Measurements from ENCODE around the gene QRICH1.

DNA sequence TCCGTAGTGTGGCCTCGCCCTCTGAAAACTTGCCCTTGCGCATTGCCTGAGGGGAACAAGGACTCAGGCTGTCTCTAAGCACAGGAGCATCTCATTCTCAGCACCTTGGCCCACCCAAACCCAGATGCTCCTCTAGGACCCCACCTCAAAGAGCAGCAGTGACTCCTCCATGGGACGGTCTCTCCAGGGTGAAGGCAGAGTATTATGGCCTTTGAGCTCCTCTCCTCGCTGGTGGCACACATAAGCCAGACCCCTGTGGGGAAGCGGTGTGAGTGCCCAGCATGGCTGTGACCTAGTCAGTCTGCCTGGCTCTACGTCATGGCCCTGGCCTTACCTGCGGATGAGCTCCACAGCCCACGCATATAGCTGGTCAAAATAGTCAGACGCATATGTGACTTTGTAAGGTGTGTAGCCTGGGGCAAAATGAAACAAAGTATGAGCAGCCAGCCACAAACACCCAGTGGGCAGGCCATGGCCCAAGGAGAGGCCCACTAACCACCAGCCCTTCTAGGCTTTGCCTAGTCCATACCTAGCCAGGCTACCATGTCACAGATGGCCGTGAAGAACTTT, 6.3 kb upstream of the QRICH1 start:
- TF ChIP-seq, protein P1, sequence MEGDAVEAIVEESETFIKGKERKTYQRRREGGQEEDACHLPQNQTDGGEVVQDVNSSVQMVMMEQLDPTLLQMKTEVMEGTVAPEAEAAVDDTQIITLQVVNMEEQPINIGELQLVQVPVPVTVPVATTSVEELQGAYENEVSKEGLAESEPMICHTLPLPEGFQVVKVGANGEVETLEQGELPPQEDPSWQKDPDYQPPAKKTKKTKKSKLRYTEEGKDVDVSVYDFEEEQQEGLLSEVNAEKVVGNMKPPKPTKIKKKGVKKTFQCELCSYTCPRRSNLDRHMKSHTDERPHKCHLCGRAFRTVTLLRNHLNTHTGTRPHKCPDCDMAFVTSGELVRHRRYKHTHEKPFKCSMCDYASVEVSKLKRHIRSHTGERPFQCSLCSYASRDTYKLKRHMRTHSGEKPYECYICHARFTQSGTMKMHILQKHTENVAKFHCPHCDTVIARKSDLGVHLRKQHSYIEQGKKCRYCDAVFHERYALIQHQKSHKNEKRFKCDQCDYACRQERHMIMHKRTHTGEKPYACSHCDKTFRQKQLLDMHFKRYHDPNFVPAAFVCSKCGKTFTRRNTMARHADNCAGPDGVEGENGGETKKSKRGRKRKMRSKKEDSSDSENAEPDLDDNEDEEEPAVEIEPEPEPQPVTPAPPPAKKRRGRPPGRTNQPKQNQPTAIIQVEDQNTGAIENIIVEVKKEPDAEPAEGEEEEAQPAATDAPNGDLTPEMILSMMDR (IDR thresholded peaks at IDR 0.05) = no peak
- no peak for TF ChIP-seq POLR2A (IDR thresholded peaks at IDR 0.05)

All from uterus (tissue), 2 donors.